GM12878 (cell line): ENCODE measurements around the gene PSMG3.

Experiments
- ETV6 ChIP-seq, 2 experiments: fragments of 450-650 bp in 1 of 2; IDR thresholded peaks in 1 of 2; conservative IDR thresholded peaks in 1 of 2; 2 replicates each; pipeline ENCODE4 v1.6.1; 2014; ENCODE audit warnings: antibody characterized with exemption in 1 of 2, borderline replicate concordance in 1 of 2, low read depth in 1 of 2, mild to moderate bottlenecking in 1 of 2, moderate library complexity in 1 of 2
- EZH2 ChIP-seq: IDR thresholded peaks from 2 replicates; pipeline ENCODE4 v1.6.1; 2012; ENCODE audit warnings: low read depth, mild to moderate bottlenecking, control low read depth, inconsistent platforms, low read length, borderline replicate concordance; ENCODE audit not compliant: control insufficient read depth
- POLR2A ChIP-seq: IDR thresholded peaks from 2 replicates; pipeline ENCODE4 v1.6.1; 2011; ENCODE audit warnings: low read depth, mild to moderate bottlenecking, low read length
- SRF ChIP-seq, 2 experiments: IDR thresholded peaks; 2 replicates each; pipeline ENCODE4 v1.6.1; 2011; ENCODE audit warnings: low read depth in 2 of 2, low read length in 2 of 2, mild to moderate bottlenecking in 1 of 2, moderate library complexity in 1 of 2
- TF ChIP-seq, protein P1 (sequence below), 3 experiments: IDR thresholded peaks in 2 of 3; conservative IDR thresholded peaks in 1 of 3; 2 replicates each; pipeline ENCODE4 v1.5.1; 2011; ENCODE audit warnings: low read depth in 3 of 3, low read length in 3 of 3, mild to moderate bottlenecking in 3 of 3, control low read depth in 2 of 3, moderate library complexity in 2 of 3, inconsistent platforms in 1 of 3, mixed read lengths in 1 of 3; ENCODE audit not compliant: control insufficient read depth in 2 of 3, insufficient read depth in 1 of 3; ENCODE audit errors: extremely low read depth in 1 of 3

DNA sequence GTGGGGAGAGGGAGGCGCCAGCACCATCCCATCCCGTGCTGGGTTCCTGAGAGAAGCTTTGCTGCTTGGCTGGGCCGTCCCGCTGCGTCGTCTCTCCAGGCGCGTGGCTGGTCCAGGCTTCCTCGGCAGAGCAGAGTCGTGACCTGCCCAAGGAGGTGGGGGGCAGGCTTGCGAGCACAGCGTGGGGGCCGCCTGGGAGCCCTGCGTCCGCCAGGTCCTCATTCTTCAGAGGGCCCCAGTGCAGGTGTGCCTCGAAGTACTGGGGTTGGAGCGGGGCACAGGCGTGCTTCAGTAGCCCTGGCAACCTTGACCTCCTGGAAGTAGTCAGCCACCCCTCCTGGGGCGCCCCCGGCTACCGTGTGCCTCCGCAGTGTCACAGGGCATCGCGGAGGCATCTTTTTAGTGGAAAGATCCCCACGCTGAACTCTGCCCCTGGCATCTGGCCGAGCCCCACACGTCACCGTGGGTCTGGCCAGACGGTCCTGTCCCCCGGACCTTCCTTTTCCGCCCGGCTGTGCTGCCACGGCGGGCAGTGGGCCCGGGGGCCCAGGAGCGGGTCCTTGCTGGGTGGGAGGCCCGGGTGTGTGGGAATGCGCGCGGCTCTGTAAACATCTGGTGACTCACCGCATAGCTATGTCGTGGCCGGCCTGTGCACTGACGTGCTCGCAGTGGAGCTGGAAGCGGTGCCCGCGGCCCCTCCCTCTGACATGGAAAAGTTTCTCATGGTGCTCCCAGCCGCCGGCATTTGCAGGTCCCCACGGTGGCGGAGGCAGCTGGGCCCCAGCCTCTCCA lies 32.9 kb downstream of the PSMG3 start:
- TF ChIP-seq ETV6 (conservative IDR thresholded peaks at IDR 0.05 in 1 of 2, IDR thresholded peaks at IDR 0.05 in 1 of 2; ENCODE audit: borderline replicate concordance in 1 of 2, low read depth in 1 of 2): no peak
- no peak for TF ChIP-seq EZH2
- TF ChIP-seq, protein P1, sequence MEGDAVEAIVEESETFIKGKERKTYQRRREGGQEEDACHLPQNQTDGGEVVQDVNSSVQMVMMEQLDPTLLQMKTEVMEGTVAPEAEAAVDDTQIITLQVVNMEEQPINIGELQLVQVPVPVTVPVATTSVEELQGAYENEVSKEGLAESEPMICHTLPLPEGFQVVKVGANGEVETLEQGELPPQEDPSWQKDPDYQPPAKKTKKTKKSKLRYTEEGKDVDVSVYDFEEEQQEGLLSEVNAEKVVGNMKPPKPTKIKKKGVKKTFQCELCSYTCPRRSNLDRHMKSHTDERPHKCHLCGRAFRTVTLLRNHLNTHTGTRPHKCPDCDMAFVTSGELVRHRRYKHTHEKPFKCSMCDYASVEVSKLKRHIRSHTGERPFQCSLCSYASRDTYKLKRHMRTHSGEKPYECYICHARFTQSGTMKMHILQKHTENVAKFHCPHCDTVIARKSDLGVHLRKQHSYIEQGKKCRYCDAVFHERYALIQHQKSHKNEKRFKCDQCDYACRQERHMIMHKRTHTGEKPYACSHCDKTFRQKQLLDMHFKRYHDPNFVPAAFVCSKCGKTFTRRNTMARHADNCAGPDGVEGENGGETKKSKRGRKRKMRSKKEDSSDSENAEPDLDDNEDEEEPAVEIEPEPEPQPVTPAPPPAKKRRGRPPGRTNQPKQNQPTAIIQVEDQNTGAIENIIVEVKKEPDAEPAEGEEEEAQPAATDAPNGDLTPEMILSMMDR (IDR thresholded peaks at IDR 0.05 in 2 of 3, conservative IDR thresholded peaks at IDR 0.05 in 1 of 3; ENCODE audit: control insufficient read depth in 2 of 3, extremely low read depth in 1 of 3, insufficient read depth in 1 of 3, low read depth in 3 of 3, low read length in 3 of 3): no peak
- no peak for TF ChIP-seq SRF (IDR thresholded peaks at IDR 0.05; ENCODE audit: low read depth in 2 of 2, low read length in 2 of 2)
- no peak for TF ChIP-seq POLR2A
